Stimulated activated CD8-positive, alpha-beta memory T cell treated with anti-CD3 and anti-CD28 coated beads, Interleukin-7, amount 100 ng/mL, for 4 hours (primary cell): Measurements from ENCODE around the gene ADAM23.

Experiments
- DNase-seq, 2 donors: peaks; one replicate each; pipeline ENCODE4 v3.0.0-alpha.2; 2020; ENCODE audit warnings: low read depth in 2 of 2

ADAM23 gene

DNA sequence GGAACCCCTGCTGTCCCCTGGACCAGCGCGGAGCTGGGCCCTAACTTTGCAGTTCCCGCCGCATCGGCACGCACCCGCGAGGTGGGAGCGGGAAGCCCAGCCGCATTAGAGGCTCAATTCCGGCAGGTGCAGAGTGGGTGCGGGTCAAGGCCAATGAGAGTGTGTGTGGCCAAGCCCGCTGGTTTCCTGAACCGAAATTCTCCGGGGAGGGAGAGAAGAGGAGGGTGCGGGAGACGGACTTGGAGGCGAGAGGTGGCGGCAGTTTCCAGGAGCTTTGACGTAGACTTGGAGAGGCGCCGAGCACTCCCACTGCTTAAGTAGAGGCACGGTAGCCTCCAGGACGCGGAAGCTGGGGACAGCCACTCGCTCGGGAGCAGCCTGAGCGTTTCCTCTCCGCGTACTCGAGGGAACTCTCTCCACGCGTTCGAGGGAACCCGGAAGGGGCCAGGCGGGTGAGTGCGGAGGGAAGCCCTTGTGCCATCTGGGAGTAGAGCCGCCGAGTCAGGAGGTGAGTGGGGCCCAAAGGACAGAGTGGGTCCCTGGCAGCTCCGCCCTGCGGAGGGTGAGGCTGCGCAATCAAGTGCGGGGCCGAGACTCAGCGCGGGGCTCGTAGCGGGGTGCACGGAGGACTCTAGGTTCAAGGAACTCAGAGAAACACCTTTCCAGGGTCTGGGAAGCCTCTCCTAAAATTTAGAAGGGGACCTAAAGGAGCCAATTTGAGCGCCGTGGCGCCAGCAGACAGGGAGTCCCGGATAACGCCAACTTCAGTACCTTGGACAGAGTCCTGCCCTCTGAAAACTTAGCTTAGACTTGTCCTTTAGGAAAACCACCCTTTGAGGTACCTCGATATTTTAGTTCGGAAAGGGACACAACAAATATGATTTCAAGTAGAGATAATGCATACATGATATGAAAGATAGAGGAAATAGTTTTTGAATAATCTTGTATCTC lies 199.0 kb downstream of the ADAM23 start, which contains the start of gene FAM237A:
Gene FAM237A (plus strand): TSS at position 413 of the 951 bp plus-strand sequence. CDS start 1,750 bp downstream, outside the sequence.
- DNase-seq = no peak

GRCh38 chr2:206647985-206648384 lies 204.7 kb downstream of the ADAM23 start:
- no peak for DNase-seq

DNA sequence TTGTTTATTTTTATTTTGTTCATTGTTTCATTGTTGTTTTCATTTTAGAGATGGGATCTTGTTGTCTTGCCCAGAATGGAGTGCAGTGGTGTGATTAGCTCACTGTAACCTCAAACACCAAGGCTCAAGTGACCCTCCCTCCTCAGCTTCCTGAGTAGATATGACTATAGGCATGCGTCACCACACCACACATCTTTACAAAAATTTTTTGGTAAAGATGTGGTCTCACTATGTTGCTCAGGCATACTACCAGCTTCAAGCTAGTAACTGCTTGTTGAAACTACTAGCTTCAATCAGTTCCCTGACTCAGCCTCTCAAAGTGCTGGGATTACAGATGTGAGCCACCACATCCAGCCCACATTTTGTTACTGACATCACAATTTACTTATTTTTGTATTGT lies 213.8 kb downstream of the ADAM23 start:
- DNase-seq = no peak

DNA sequence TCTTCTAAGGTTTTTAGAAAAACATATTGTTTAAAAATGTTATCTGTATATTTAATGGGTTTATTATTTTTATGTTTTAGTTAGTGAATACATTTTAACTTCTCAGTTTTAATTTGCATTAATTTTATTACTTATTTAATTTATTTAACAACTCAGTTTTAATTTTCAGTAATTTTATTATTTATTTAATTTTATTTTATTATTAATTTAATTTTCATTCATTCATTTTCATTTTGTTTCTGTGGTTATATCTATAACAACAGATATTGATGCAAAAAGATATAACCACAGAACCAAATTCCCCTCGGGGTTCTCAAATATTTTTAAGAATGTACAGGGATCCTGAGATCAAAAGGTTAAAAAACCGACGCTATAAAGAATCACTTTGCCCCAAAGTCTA lies 221.9 kb downstream of the ADAM23 start:
- DNase-seq = no peak
